Breast epithelium (tissue), 3 donors: ENCODE results near the gene RFX3.

Source experiments
- CTCF ChIP-seq, 3 donors: fragments of 450-650 bp; IDR thresholded peaks; one replicate each; pipeline ENCODE4 v1.5.1; 2016 to 2017; ENCODE audit warnings: antibody characterized with exemption in 3 of 3, mild to moderate bottlenecking in 3 of 3, moderate library complexity in 3 of 3
- POLR2A ChIP-seq: fragments of 450-650 bp; IDR thresholded peaks from one replicate; pipeline ENCODE4 v1.6.1; 2016; ENCODE audit warnings: antibody characterized with exemption, mild to moderate bottlenecking, moderate library complexity

- no peak for TF ChIP-seq CTCF (IDR thresholded peaks at IDR 0.05)
- no peak for TF ChIP-seq POLR2A
These were observed 179.3 kb downstream of the RFX3 start for GRCh38 chr9:3346549-3346948.
